NCI-H1417 (cell line): ENCODE results near the gene ZSWIM5.
"Not testable (repeated sequence)": the region's sequence is repeated elsewhere in the genome, so short reads cannot be mapped to it uniquely, and the experiment has no call there.

Source experiments
- DNase-seq, 3 experiments: peaks; one replicate each; lab custom pipeline; 2025; lab: John Stamatoyannopoulos, UW

The ZSWIM5 gene

GRCh38 chr1:45205910-45206721 is at the start of gene ZSWIM5:
ZSWIM5 (minus strand) TSS chr1:45206605; CDS start chr1:45206350, 255 bp downstream.
- peak; percentile 81 to 92 (median 91) for DNase-seq

GRCh38 chr1:45254490-45254889 is 48.1 kb upstream of the ZSWIM5 start:
- no peak for DNase-seq

GRCh38 chr1:45250544-45250943 is 44.1 kb upstream of the ZSWIM5 start:
- DNase-seq, result no peak

- DNase-seq, result not testable (repeated sequence)
Observed at GRCh38 chr1:45248004-45248403, 41.6 kb upstream of the ZSWIM5 start.

- DNase-seq, result peak in 1 of 3 experiments; percentile 32
Observed at GRCh38 chr1:45246760-45247159, 40.4 kb upstream of the ZSWIM5 start.

GRCh38 chr1:45246359-45246758 is 40.0 kb upstream of the ZSWIM5 start:
- DNase-seq, result not testable (repeated sequence)

- DNase-seq, result no peak
Observed at GRCh38 chr1:45244660-45245059, 38.3 kb upstream of the ZSWIM5 start.

- no peak for DNase-seq
Observed at GRCh38 chr1:45243476-45244343, 37.3 kb upstream of the ZSWIM5 start.

- no peak for DNase-seq
Observed at GRCh38 chr1:45238846-45239245, 32.4 kb upstream of the ZSWIM5 start.

- no peak for DNase-seq
Observed at GRCh38 chr1:45236136-45236535, 29.7 kb upstream of the ZSWIM5 start.

- DNase-seq, result peak in 1 of 3 experiments; percentile 13
Observed at GRCh38 chr1:45230537-45230936, 24.1 kb upstream of the ZSWIM5 start.

GRCh38 chr1:45225598-45225997 is 19.2 kb upstream of the ZSWIM5 start:
- DNase-seq, result no peak

- not testable (repeated sequence) for DNase-seq
Observed at GRCh38 chr1:45223710-45224109, 17.3 kb upstream of the ZSWIM5 start.

- no peak for DNase-seq
Observed at GRCh38 chr1:45221716-45222115, 15.3 kb upstream of the ZSWIM5 start.

GRCh38 chr1:45216861-45217260 is 10.5 kb upstream of the ZSWIM5 start:
- DNase-seq, result no peak

- DNase-seq, result no peak
Observed at GRCh38 chr1:45216200-45216541, 9.8 kb upstream of the ZSWIM5 start.

- no peak for DNase-seq
Observed at GRCh38 chr1:45215485-45216199, 9.2 kb upstream of the ZSWIM5 start.

- no peak for DNase-seq
Observed at GRCh38 chr1:45213892-45214291, 7.5 kb upstream of the ZSWIM5 start.

- DNase-seq, result no peak
Observed at GRCh38 chr1:45211076-45211475, 4.7 kb upstream of the ZSWIM5 start.

GRCh38 chr1:45206808-45207623 is 611 bp upstream of the ZSWIM5 start:
- DNase-seq, result no peak
